Stimulated activated effector memory CD8-positive, alpha-beta T cell treated with anti-CD3 and anti-CD28 coated beads, Interleukin-12 subunit alpha, Interleukin-12 subunit beta, amount 100 ng/mL, for 72 hours (primary cell): ENCODE results near the gene COL5A3.
"Not testable (repeated sequence)": the region's sequence is repeated elsewhere in the genome, so short reads cannot be mapped to it uniquely, and the experiment has no call there.

Source experiments
- ATAC-seq: fragments of 150-1000 bp; cut with Tn5 transposase; 2 replicates; pipeline ENCODE4 v1.10.0; 2021
- DNase-seq, 2 donors: peaks; one replicate each; pipeline ENCODE4 v3.0.0; 2021 to 2022; ENCODE audit warnings: low spot score in 2 of 2
- H3K27ac Mint-ChIP-seq: one replicate; pipeline ENCODE4 v1.8.0; 2022; ENCODE audit warnings: mild to moderate bottlenecking, mixed read lengths
- H3K36me3 Mint-ChIP-seq: one replicate; pipeline ENCODE4 v1.8.0; 2022; ENCODE audit warnings: mild to moderate bottlenecking, mixed read lengths
- H3K4me1 Mint-ChIP-seq: one replicate; pipeline ENCODE4 v1.8.0; 2022; ENCODE audit warnings: mixed read lengths
- H3K4me3 Mint-ChIP-seq: one replicate; pipeline ENCODE4 v1.8.0; 2022; ENCODE audit warnings: mild to moderate bottlenecking, mixed read lengths
- H3K9me3 Mint-ChIP-seq: one replicate; pipeline ENCODE4 v1.8.0; 2022; ENCODE audit warnings: mixed read lengths

The COL5A3 gene

DNA sequence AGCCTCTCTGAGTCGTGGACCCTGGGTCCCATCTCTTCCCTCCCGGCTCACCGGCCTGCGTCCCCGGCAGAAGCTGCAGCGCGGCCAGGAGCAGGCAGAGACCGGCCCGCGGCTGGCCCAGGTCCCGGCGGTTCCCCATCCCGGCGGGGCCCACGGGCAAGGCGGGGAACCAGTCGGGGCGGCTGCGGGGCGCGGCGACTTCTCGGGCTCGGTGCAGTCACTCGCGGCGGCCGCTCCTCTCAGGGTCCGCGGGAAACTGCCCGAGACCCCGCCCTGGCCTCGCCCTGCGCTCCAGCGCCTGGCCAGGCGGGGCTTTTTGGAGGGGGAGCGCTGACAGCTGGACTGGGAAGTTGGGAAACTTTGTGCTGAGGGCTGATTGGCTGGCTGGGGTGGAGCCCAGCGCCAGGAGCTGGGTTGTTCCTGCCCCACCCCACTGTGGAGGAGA is at the start of gene COL5A3:
Gene COL5A3, minus strand, starts transcription at position 258 of the 445 bp plus-strand sequence. Its CDS starts 119 bp downstream, at position 139.
- DNase-seq (no peak), ATAC-seq (no peak)
- no peak within 1 kb of the TSS for H3K27ac Mint-ChIP-seq
- peaks cover 53% of the 10 kb centered on the region for H3K4me1 Mint-ChIP-seq
- H3K9me3 Mint-ChIP-seq: no peaks in the 10 kb centered on the region
- H3K4me3 Mint-ChIP-seq: peak within 1 kb of the TSS; percentile 60
- peaks cover 16% of the 10 kb centered on the region for H3K36me3 Mint-ChIP-seq

DNA sequence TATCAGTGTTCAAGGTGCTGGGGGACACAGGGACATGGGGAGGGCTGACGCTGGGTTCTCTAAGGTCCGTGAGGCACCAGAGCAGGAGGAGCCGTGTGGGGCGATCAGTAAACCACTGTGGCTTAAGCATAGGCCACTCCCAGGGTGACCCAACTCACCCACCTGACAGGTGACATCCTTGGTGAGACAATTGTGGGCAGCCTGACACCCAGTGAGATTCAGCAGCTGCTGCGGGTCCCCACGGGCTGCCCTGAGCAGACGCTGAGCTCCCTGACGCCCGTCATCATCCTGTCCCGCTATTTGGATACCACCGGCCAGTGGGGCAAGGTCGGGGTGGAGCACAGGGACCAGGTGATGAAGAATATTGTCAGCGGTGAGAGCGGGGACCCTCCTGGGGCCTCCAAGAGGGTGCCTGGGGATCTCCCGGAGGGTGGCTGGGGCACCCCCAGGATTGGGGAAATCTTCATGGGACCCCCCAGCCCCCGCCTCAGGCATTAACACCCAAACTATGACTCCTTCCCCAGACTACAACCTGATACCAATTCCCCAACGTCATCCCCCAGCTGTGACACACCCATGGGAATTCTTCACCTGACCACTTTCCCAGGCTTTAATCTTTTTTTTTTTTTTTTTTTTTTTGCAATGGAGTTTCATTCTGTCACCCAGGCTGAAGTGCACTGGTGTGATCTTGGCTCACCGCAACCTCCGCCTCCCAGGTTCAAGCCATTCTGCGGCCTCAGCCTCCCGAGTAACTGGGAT is 42.5 kb upstream of the COL5A3 start:
- Mint-ChIP-seq H3K36me3 (no peaks in the 10 kb centered on the region), H3K4me3 (no peak overlapping the region), H3K4me1 (peaks cover 9% of the 10 kb centered on the region), H3K27ac (no peak overlapping the region), H3K9me3 (no peaks in the 10 kb centered on the region)
- ATAC-seq (no peak), DNase-seq (no peak)

DNA sequence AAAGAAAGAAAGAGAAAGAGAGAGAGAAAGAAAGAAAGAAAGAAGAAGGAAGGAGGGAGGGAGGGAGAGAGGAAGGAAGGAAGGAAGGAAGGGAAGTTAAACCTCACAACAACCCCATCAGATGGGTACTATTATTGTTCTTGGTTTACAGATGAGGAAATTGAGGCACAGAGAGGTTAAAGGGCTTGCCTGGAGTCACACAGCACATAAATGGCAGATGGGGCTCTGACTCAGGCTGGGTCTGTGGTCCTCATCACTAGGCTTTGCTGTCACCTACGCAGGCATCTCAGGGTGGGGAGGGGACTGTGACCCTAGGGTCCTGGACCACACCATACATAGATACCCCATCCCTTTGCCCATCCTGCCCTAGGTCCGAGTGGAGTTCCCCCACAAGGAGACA is 39.3 kb upstream of the COL5A3 start:
- peaks cover 9% of the 10 kb centered on the region for H3K4me1 Mint-ChIP-seq
- H3K4me3 Mint-ChIP-seq: no peak overlapping the region
- no peaks in the 10 kb centered on the region for H3K9me3 Mint-ChIP-seq
- no peak for ATAC-seq
- H3K36me3 Mint-ChIP-seq: no peaks in the 10 kb centered on the region
- H3K27ac Mint-ChIP-seq: peak overlapping the region; percentile 63
- no peak for DNase-seq

DNA sequence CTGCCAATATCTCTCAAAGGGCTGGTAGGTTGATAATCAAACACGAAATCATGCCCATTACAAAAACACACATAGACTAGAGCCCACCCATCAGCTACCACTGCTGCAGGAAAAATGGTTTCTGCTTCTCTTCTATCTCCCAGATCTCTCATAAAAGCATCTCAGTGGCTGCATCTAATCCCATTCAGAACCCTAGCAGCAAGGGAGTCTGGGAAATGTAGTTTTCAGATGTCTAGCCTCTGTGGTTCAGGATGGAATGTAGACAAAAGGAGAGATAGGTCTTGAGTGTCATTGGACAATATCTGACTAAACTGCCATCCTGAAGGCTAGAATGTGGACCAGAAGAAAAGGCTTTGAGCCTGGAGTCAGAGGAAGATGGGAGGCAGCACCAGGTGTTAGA is 35.1 kb upstream of the COL5A3 start:
- peaks cover 9% of the 10 kb centered on the region for H3K4me1 Mint-ChIP-seq
- DNase-seq: no peak
- H3K27ac Mint-ChIP-seq: no peak overlapping the region
- no peak for ATAC-seq
- H3K36me3 Mint-ChIP-seq: no peaks in the 10 kb centered on the region
- no peak overlapping the region for H3K4me3 Mint-ChIP-seq
- H3K9me3 Mint-ChIP-seq: no peaks in the 10 kb centered on the region

DNA sequence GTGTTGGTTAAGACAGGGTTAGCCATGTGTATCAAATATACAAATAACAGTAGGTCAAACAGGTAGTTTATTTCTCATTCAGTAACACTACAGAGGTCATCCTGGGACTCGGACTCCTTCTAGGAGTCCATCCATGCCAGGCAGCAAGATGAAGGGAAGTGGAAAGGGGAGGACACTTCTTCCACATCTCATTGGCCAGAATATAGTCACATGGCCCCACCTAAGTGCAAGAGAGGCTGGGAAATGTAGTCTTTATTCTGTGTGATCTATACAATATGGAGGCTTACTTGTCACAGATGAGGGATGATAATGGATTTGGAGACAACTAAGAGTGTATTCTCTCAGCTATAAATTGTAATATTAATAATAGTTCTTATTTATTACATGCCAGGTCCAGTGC is 34.1 kb upstream of the COL5A3 start:
- DNase-seq (no peak), ATAC-seq (peak; percentile 67)
- H3K36me3 Mint-ChIP-seq: no peaks in the 10 kb centered on the region

DNA sequence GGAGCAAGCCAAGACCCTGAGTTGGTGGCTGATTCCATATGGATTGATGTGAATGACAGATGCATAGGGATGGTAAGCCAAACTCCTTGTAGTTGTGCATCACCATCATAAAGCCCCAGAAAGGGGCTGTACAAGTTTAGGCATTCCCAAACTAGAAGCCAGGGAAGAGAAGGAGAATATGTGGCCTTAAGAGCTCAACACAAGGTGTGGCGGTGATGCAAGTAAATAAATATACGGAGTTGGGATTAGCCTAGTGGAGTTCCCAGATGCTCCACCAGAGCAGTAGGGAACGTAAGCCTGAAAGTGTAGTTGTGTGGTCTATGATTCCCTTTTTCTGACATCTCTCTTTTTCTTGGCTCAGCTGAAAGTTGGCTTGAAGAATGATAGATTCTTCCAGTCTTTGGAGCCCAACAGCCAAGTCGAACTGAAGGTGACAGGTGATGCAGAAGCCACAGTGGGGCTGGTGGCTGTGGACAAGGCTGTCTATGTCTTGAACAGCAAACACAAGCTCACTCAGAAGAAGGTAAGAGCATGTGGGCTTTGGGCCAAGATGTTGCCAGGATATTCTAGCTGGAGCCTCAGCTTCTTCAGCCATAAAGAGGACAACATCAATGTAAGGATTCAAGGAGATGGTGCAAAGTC is 33.1 kb upstream of the COL5A3 start:
- Mint-ChIP-seq H3K27ac (no peak overlapping the region), H3K9me3 (no peaks in the 10 kb centered on the region), H3K4me3 (no peak overlapping the region), H3K4me1 (peaks cover 4% of the 10 kb centered on the region), H3K36me3 (no peaks in the 10 kb centered on the region)
- ATAC-seq (no peak), DNase-seq (no peak)

More for the DNA sequence above, 34.1 kb upstream of the COL5A3 start:
- H3K4me1 Mint-ChIP-seq: peaks cover 9% of the 10 kb centered on the region
- no peak overlapping the region for H3K27ac Mint-ChIP-seq
- H3K9me3 Mint-ChIP-seq: no peaks in the 10 kb centered on the region
- no peak overlapping the region for H3K4me3 Mint-ChIP-seq

DNA sequence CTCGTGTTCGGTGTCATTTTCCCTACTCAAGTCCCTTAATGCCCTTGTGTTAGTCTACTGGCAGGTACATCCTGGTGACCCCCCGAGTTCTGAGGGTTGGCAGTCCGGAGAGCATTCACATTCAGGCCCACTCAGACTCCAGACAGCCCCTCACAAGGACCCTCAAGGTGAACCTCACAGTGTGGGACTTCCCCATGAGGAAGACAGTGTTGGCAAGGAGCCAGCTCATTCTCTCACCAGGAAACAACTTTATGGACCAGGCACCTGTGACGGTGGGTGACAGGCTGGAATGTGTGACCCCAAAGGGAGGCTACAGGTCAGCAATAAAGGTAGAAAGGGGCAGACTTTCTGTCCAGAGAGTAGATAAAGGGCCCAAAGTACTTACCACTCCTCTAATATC is 27.5 kb upstream of the COL5A3 start:
- no peak overlapping the region for H3K4me3 Mint-ChIP-seq
- DNase-seq (no peak), ATAC-seq (no peak)
- H3K27ac Mint-ChIP-seq: no peak overlapping the region
- H3K4me1 Mint-ChIP-seq: no peaks in the 10 kb centered on the region
- no peaks in the 10 kb centered on the region for H3K36me3 Mint-ChIP-seq
- H3K9me3 Mint-ChIP-seq: no peaks in the 10 kb centered on the region

DNA sequence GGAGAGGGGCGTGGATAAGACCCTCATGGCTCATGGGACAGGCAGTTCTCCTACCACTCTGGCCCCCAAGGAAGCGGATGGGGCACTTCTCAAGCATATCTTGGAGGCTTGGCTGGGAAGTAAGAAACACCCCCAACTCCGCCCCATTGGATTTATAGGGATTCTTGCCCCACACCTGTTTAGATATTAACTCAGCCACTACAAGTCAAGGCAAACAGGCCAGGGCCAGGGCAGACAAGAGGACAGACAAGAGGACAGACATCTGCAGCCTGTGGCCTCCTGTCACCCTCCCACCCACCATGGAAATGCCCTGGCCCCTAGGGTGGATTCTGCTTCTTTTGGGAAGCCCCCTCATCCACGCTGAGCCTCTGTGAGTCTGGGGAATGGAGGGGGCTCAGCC is 27.1 kb upstream of the COL5A3 start:
- H3K9me3 Mint-ChIP-seq: no peaks in the 10 kb centered on the region
- no peak for DNase-seq
- no peak for ATAC-seq
- H3K36me3 Mint-ChIP-seq: no peaks in the 10 kb centered on the region
- H3K4me1 Mint-ChIP-seq: no peaks in the 10 kb centered on the region
- H3K4me3 Mint-ChIP-seq: no peak overlapping the region
- no peak overlapping the region for H3K27ac Mint-ChIP-seq

DNA sequence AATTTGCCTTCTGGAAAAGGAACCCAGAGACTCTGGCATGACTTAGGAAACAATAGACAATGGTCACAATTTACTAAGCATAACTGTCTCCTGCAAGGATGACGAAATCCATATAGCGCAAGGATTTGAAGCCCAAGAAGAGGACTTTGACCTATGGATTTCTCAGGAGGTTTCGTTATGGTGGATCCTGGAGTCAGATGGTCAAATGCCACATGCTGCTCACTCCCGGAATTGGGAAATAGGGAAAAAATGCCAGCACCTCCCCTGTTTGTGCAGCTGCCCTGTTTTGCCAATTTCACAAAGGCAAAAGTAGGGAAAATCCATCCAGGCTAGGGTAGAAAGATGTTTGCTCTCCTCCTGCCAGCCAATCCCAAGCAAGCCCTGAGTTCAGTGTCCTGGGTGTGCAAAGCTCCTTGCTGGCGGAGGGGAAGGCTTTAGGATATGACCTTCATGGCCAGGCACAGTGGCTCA is 26.3 kb upstream of the COL5A3 start:
- no peaks in the 10 kb centered on the region for H3K4me1 Mint-ChIP-seq
- no peak overlapping the region for H3K27ac Mint-ChIP-seq
- no peak overlapping the region for H3K4me3 Mint-ChIP-seq
- no peaks in the 10 kb centered on the region for H3K9me3 Mint-ChIP-seq
- DNase-seq: no peak
- no peak for ATAC-seq
- H3K36me3 Mint-ChIP-seq: no peaks in the 10 kb centered on the region

DNA sequence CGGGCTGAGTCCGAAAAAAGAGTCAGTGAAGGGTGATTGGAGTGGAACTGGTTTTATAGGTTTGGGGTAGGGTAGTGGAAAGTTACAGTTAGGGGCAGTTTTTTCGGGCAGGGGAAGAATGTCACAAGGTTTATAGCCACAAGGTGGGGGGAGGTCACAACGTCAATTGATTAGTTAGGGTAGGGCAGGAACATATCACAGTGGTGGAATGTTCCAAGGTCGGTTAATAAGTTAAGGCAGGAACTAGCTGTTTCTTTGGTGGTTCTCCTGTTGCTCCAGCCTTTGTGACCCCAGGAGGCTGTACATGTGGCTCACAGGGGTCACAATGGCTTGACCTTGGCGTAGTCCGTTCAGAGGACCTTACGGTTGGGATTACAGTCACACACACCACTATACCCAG is 23.3 kb upstream of the COL5A3 start:
- DNase-seq (no peak), ATAC-seq (no peak)
- H3K4me3 Mint-ChIP-seq: no peak overlapping the region
- H3K27ac Mint-ChIP-seq: no peak overlapping the region
- no peaks in the 10 kb centered on the region for H3K9me3 Mint-ChIP-seq
- H3K36me3 Mint-ChIP-seq: no peaks in the 10 kb centered on the region
- no peaks in the 10 kb centered on the region for H3K4me1 Mint-ChIP-seq

DNA sequence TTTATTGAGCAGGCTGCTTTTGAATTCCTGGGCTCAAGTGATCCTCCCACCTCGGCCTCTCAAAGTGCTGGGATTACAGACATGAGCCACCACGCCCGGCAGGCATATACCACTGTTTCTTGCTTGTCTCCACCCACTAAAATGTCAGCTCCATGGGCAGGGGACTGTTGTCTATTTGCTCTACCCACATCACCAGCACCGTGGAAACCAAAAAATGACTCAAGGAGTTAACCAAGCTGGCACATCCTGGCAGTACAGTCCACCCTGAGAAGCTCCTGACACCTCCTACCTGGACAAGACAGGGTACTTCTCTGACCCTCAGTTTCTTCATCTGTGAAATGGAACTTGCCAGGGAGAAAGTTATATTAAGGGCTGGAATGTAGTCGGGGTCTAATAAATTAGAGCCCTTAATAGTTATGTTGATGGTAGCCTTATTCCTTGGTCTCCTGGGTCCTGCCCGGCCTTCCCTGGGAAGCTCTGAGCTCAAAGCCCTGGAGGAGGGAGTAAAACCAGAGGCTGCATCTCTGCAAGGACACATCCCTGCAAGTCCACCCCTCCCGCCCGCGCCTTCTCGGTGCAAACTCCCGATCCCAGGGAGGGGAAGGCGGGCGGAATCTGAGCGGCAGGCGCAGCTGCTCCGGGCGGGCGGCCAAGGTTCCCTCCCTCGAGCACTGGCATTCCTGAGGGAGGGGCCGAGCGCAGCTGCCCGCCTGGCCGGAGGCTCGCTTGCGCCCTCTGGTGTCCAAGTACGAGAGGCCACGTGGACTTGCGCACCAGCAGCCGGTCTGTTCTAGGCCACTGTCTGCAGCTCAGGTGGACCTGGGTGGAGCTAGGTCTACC is 17.1 kb upstream of the COL5A3 start:
- Mint-ChIP-seq H3K4me3 (no peak overlapping the region), H3K27ac (no peak overlapping the region), H3K9me3 (no peaks in the 10 kb centered on the region), H3K4me1 (peaks cover 9% of the 10 kb centered on the region), H3K36me3 (no peaks in the 10 kb centered on the region)
- DNase-seq: peak; percentile 82 to 87
- peak; percentile 92 for ATAC-seq

DNA sequence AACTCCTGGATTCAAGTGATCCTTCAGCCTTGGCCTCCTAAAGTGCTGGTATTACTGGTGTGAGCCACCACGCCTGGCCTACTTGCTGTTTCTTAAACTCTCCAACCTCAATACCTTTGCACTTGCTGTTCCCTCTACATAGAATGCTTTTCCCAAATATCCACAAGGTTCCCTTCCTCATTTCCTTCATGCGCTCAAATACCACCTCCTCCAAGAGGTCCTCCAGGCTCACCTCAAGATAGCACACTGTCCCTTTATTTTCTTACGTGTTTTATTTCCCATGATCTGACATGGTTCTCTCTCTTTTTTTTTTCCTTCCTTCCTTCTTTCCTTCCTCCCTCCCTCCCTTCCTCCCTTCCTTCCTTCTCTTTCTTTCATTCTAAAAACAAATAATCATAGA is 16.4 kb upstream of the COL5A3 start:
- no peak overlapping the region for H3K27ac Mint-ChIP-seq
- H3K4me3 Mint-ChIP-seq: no peak overlapping the region
- ATAC-seq (no peak), DNase-seq (no peak)
- no peaks in the 10 kb centered on the region for H3K36me3 Mint-ChIP-seq
- H3K9me3 Mint-ChIP-seq: no peaks in the 10 kb centered on the region
- peaks cover 10% of the 10 kb centered on the region for H3K4me1 Mint-ChIP-seq

DNA sequence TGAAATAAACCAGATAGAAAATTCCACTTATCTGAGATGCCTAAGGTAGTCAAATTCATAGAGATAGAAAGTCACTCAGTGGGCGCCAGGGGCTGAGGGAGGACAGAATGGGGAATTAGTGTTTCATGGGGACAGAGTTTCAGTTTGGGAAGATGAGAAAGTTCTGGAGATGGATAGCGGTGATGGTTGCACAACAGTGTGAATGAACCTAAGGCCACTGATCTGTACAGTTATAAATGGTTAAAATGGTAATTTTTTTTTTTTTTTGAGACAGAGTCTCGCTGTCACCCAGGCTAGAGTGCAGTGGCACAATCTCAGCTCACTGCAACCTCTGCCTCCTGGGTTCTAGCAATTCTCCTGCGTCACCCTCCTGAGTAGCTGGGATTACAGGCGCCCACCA is 12.8 kb upstream of the COL5A3 start:
- not testable (repeated sequence) for ATAC-seq, H3K4me3 Mint-ChIP-seq, H3K36me3 Mint-ChIP-seq, H3K27ac Mint-ChIP-seq, DNase-seq, H3K9me3 Mint-ChIP-seq
- peaks cover 20% of the 10 kb centered on the region for H3K4me1 Mint-ChIP-seq

DNA sequence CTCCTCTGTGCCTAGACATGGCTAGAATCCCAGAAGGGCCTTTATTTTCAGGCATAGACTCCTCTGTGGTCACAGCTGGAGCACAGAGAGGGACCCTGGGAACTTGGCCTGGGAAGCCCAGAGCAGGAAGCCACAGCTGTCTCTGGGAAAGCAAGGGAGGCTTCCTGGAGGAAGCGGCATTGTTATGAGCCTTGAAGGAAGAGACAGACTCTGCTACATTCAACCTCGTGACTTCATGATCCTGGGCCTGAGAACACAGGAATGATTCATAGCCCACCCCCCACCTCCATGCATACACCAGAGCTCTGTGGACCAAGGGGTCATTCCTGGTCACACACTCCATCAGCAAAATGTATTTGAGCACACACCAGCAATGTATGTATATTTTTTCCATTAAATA is 11.6 kb upstream of the COL5A3 start:
- Mint-ChIP-seq H3K9me3 (no peaks in the 10 kb centered on the region), H3K36me3 (no peaks in the 10 kb centered on the region), H3K4me1 (peaks cover 15% of the 10 kb centered on the region), H3K4me3 (no peak overlapping the region), H3K27ac (peak overlapping the region; percentile 6)
- ATAC-seq (no peak), DNase-seq (no peak)

DNA sequence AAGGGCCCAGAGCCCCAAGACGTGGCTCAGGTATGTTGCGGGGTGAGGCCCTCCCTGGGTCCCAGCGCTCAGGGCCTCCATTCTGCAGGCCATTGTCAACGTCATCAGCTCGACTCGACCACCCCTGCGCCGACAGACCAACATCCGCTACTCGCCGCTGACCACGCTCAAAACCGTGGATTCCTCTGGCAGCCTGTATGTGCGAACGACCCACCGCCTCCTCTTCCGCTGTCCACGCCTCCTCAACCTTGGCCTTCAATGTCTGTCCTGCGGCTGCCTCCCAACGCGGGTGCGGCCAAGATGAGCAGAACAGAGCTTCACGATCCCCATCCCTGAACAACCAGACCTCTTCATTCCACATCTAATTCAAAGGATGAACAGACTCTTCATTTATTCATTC is 11.1 kb upstream of the COL5A3 start:
- no peak for DNase-seq
- Mint-ChIP-seq H3K4me1 (peaks cover 11% of the 10 kb centered on the region), H3K4me3 (no peak overlapping the region), H3K9me3 (no peaks in the 10 kb centered on the region), H3K36me3 (no peaks in the 10 kb centered on the region), H3K27ac (peak overlapping the region; percentile 6)
- ATAC-seq: no peak
